CD4-positive, alpha-beta T cell treated with Interleukin-4 for 4 hours (primary cell): ENCODE data around the gene GAS2L2.
"Not testable (repeated sequence)": the region's sequence is repeated elsewhere in the genome, so short reads cannot be mapped to it uniquely, and the experiment has no call there.

Experiments
- DNase-seq: peaks from one replicate; pipeline ENCODE4 v3.0.0-alpha.2; 2020

GAS2L2 gene

DNA sequence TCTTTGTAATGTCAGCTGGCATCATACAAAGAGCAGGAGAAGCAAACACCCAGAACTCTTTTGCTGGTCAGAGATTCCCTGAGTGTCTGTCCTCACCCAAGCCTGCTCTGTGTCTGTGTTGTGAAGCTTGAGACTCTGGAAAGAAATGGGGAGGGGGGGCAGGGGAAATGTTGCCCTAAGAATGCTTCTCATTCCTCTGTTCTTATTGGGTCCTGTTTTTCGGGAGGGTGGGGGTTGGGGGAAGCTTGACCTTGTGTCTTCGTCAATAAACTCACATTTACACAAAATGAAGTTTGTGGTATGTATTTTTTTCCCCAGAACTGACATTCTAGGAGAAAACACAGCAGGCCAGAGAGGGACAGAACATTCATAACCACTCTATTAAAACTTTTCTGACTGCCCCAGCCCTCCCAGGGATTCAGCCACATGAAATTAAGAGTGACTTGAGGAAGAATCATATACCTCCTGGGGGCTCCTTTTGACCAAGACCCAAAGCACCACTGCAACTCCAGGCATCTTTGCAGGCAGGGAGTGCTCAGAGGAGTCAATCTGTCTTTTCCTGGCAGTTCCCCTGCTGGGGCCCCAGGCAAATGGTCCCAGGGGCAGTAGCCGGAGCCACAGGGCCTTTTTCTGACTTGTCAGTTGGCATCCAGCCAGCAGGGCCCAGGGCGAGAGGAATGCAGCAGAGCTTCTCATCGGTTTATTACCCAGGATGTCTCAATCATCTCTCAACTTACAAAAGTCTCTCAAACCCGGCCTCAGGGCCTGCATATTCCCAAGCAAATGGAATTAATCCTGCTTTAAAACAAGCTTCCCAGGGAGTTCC is 26.7 kb downstream of the GAS2L2 start:
- DNase-seq = no peak

DNA sequence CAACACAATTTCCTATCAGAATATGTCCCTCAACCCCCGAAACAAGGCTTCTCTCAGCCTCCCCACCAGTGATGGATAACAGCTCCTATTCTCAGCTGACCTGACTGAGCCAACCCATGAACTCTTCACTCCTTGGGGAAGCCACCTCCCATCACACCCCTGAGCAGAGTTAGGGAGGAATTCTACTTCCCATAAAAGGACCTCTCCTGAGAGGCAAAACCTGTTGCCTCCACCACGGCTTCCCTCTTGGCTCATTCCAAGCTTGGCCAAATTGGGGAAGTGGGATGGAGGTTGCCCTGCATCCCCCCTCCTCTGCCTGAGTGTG is 27.3 kb downstream of the GAS2L2 start:
- no peak for DNase-seq

DNA sequence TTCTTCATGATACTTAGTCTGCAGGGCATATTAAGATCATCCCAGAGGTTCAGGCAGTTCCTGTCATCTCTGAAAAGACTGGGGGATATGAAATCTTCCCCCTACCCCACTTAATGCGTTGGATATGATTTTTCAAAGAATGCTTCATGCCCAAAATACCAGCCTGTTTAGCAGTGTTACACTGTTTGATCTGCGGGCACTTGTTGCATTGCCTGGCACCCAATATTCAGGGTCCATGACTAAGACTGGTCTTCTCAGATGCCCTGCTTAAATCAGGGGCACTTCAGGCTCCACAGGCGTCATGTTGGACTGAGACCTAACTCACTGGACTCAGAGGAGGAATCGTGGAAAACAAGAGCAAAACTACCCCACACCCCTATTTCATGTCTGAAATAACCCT is 28.0 kb downstream of the GAS2L2 start:
- DNase-seq = no peak

DNA sequence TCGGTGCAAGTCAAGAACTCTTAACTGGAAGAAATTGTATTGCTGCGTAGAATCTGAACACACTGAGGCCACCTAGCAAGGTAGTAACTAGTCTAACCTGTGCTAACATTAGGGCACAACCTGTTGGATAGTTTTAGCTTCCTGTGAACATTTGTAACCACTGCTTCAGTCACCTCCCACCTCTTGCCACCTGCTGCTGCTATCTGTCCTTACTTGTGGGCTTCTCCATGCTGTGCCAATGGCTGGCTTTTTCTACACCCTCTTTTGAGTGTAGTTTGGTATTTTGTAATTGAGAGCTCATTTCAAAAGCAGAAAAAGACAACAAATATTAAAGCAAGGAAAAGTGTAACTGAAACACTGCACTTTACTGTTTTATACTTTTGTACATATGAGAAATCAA is 29.3 kb downstream of the GAS2L2 start:
- DNase-seq = no peak

DNA sequence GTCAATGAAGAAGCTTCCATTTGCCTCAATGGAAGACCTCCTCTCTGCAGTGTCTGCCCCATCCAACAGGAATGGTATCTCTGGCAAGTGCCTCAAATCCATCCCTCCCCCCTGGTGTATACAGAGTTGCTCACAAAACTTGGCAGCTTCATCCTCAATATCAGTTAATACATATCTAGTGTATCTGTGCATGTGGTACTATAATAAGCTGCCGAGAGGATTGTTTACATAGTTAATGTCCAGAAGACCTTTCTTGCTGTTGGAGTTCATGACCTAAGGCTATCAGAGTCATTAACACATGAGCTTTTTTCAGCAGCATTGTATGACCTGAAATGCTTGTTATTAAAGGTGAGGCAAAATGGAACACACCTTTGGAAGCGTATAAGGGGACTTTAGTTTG is 35.6 kb downstream of the GAS2L2 start:
- DNase-seq = no peak

DNA sequence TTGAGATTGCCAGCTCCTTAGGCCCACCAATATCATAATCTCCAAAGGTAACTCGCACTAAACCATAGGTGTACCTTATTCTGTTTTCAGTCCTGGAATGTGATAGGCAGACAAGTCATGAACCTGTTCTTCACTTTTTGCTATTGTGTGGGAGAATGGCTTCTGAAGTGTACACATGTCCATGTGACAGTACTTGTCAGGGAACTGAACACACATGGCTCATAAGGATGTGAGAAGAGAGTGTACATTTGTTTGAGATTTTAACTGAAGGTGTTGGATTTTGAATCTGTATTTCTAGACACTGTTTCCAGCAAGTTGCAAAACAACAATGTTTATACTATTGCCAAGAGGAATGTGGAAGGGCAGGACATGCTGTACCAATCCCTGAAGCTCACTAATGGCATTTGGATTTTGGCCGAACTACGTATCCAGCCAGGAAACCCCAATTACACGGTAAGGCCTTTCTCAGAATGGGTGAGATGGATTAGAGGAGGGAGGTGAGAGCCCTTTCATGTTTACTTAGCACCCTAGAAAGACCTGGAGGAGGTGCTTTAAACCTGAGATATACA is 36.1 kb downstream of the GAS2L2 start:
- DNase-seq = no peak

DNA sequence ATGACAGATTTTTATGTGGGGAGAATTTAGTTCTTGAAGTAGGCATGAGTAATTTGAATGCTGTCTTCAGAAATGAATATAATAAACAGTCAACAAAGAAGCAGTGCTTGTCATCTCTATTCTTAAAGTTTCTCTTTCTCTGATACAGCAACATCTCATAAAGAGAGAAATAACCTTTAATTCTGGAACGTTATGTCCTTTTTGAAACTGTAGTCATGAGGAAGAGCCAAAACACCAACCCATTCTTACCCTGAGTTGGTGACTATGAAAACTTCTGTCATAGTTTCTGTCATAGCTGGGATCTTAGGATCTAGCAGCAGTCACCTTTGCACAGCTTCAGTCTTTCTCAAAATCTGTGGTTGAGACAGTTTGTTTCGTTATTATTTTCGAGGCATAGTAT is 36.9 kb downstream of the GAS2L2 start:
- DNase-seq = no peak

DNA sequence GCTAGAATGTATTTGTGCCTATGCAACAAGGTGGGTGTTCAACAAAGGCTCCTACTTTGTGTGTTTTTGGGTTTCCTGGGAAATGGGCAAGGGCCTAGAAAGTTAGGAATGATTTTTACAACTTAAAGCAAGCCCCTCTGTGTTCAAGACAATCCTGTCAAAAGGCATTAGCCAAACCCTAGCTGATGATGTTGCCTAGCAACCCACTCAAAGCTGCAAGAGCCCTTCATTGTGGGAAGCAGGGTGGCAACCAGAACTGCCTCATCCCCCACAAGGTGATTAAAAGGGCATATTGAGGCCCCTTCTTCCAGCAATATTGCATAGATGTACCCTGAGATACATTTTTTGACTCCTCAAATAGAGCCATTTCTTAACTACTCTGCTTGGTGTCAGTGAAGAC is 37.6 kb downstream of the GAS2L2 start:
- DNase-seq = no peak

DNA sequence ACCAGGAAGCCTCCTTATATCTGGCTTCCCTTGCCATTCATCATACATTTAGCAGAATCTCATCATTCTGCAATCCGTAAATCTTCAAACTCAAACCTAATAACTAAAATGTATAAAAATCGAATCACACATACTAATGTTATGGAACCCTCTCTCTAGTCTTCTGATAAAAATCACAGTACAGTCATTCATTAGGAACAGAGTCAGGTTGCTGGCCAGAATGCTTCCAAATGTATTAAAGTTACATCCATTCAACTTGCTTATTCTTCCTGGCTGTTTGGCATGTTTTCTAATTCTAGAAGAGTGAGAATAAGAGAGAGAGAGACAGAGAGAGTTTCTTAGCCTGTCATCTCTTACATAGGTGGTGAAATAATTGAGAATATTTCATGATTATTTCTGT is 38.1 kb downstream of the GAS2L2 start:
- DNase-seq = no peak

DNA sequence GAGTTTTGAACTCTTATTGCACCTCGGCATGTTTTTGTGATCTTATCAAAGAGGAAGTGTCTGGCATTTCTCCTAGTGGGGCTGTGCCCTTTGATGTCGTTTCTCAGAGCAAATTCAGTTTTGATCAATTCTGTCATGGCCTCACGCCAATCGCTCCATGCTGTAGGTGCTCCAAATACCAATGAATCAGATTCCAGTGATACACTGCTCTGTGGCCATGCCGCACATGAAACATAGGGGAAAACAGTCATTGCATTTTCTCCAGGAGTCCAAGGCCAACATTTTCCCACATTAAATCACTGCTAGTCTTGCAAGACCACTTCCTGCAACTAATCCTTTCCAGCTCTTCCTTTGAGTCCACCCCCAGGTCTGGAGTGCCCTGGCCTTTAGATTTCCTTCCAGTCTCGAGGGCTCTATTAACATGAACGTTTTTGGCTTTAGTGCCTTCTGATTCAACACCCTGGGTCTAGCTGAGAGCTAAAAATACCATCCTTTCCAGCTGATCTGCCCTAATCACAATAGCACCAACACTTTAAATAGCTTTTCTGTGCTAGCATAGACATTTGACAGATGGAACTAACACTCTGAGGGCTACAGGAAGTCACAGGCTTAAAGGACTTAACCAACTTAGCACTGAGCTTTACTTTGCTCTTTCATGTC is 39.8 kb downstream of the GAS2L2 start:
- DNase-seq = no peak

DNA sequence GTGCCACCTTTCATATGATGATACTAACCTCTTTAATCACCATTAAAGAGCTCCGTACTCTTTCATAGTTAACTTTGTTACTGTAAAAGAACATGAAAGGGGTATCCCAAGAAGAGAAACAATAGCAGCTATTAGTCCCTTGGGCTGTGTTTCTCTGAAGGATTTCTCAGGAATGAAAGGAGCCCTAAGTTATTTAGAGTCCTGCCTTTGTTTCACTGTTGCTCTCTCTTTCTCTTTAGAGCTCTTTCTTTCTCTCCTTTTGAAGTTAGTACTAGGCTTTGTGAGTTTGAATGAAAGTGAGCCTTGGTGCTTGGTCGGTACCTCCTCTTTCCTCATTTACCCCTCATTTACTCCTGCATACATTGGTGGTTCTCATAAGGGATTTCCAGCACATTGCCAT is 42.1 kb downstream of the GAS2L2 start:
- DNase-seq = no peak

DNA sequence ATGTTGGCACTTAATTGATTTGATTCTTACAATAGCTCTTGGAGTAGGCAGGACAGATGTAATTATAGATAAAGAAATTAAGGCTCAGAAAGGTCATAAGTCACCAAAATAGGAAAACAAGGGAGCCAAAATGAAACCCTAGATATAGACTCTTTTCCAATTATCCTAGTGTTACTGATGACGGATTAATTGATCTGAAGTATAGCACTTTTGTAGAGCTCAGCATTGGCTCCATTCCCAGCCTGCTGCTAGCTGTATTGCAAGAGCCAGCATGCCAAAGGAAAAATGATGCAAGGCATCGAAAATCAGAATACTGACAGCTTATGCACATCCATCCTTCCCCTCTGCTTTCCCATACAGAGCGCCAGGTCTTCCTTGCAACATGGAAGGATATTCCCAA is 43.2 kb downstream of the GAS2L2 start:
- no peak for DNase-seq

DNA sequence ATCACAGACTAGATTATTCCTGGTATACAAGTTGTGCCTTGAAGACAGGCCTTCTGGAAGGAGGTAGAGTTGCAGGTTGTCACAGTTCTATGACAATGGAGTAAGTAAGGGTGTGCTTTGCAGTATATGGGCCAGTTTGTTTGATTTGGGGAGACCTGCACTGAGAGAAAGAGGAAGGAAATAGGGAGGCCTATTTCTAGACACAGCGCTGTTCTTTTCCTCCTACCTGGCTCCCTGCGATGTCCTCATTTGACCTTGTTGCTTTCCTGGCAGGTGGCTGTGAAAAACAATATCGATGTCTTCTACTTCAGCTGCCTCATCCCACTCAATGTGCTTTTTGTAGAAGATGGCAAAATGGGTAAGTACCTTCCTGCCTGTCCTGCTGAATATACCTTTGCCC is 44.1 kb downstream of the GAS2L2 start:
- DNase-seq = no peak

DNA sequence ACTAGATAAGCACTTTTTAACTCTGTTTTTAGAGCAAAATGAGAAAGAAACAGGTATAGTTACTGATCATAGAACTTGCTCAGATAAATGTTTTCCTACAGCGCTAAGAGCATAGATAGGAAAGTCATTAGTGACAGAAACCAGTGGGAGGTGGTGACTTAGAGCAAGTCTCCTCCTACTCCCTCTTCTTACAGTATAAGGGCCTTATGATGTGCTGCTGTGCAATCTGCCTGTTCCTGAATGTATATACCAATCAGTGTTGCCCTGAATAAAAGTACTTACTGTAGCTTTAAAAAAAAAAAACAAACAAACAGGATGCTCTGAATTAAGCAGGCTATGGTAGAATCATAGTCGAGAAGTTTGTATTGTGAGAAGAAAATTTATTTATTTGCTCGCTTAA is 44.9 kb downstream of the GAS2L2 start:
- no peak for DNase-seq

DNA sequence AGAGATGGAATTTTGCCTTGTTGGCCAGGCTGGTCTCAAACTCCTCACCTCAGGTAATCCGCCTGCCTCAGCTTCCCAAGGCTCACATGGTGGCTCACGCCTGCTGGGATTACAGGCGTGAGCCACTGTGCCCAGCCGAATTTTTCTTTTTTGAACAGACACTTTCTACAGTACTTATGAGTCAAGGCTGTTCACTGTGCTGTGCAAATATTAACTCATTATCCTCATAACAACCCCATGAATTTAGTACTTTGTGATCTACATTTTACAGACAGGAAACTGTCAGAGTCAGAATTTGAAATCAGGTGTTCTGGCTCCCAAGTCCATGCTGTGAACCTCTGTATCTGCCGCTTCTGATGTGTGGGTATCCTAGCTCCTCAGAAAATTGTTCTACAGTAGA is 47.3 kb downstream of the GAS2L2 start:
- no peak for DNase-seq

DNA sequence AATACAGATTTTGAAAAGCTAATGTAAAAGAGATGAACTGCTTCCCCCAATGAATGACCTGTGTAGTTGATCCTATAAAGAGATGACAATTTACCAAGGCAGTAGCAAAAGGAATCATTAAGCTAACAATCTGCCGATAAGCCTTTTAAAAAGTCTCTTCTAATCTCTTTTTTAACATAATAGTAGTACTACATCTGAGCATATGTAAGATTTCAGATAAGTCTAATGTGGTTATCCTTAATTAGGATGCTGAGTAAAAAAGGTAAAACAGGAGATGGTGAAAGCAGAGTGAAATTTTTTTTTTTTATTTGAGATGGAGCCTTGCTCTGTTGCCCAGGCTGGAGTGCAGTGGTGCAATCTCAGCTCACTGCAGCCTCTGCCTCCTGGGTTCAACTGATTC is 47.8 kb downstream of the GAS2L2 start:
- DNase-seq = no peak

DNA sequence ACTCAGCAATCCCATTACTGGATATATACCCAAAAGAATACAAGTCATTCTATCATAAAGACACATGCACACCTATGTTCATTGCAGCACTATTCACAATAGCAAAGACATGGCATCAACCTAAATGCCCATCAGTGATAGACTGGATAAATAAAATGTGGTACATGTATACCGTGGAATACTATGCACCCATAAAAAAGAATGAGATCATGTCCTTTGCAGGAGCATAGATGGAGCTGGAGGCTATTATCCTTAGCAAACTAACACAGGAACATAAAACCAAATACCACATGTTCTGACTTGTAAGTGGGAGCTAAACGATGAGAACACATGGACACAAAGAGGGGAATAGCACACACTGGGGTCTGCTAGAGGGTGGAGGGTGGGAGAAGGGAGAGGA is 49.7 kb downstream of the GAS2L2 start:
- not testable (repeated sequence) for DNase-seq

DNA sequence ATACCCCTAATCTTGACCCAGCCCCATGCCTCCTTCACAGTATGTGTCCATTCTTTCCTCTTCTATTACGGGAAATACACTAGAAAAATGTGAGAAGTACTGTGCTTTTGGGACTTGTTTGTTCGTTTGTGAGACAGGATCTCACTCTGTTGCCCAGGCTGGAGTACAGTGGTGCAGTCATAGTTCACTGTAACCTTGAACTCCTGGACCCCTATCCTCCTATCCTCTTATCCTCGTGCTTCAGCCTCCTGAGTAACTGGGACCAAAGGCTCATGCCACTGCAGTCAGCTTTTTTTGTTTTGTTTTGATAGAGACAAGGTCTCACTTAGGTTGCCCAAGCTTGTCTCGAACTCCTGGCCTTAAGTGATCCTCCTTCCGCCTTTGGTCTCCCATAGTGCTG is 51.5 kb downstream of the GAS2L2 start:
- DNase-seq = no peak

DNA sequence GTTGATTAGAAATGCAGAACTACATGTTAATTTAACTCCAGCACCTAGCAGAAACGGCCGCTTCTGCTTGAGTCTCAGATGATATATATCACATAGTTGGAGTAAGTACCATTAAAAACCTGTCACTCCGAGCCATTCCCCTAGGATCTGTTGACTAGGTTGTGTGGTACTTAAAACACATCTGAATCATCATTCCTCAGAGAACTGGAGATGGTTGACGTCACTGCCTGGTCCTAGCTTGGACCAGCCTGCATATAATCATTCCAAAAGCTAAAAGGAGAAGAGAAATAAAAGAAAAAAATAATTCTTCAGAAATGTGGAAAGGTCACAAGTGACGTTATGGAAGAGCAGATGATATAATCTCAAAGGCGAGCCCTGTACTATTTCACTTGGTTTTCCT is 52.9 kb downstream of the GAS2L2 start:
- no peak for DNase-seq

DNA sequence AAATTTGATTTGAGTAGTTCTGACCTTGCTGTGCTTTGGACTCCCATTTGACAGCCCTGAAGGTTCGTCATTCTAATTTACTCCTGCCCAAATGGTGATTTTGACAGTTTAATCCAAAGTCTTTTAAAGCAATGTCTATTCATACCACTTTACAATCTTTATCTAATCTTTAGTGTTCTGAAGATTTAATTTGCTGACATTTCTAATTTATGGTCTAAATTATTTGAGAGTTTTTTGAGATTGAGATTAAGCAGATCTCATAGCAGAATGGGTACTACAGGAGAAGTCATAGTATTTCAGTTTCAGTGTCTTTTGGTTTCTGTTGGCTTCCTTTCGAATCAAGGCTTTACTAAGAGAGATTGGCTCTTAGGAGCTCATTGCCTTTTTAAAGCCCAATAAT is 54.2 kb downstream of the GAS2L2 start:
- DNase-seq = no peak

DNA sequence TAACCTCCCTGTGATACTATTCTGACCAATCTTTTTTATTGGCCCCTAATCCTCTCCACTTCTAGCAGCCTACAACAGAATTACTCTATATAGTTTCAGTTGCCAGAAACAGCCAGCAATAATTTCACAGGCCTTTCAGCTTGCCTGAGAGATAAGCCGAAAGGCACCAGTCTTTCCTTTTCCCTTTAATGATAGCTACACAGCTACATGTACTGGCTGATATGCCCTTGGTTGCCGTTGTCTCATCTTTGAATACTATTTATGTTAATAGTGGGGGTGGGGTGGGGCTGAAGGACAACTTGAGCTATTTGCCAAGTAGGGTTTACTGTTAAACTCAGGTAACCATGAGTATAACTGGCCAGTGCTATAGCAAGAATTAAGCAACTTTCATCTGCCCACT is 57.4 kb downstream of the GAS2L2 start:
- no peak for DNase-seq

DNA sequence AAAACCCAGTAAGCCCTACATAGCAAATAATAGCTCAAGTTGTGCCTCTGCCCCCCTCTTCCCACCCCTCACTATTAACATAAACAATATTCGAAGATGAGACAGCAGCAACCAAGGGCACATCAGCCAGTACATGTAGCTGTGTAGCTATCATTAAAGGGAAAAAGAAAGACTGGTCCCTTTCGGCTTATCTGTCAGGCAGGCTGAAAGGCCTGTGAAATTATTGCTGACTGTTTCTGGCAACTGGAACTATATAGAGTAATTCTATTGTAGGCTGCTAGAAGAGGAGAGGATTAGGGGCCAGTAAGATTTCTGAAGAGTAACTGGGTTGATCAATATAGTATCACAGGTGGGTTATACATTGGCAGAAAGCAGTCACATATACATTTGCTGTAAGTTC is 58.1 kb downstream of the GAS2L2 start:
- DNase-seq = no peak
